Midbrain (tissue), 1 donor: ENCODE data around the gene RBMS3.

ENCODE experiments used
- DNase-seq: peaks from one replicate; lab custom pipeline; 2025; lab: John Stamatoyannopoulos, UW

The RBMS3 gene

GRCh38 chr3:29677421-29677820 is 396.6 kb downstream of the RBMS3 start:
- DNase-seq = no peak

- no peak for DNase-seq
Measured at GRCh38 chr3:29679944-29680343, 399.1 kb downstream of the RBMS3 start.

- DNase-seq = no peak
Measured at GRCh38 chr3:29683018-29683993, 402.4 kb downstream of the RBMS3 start.

GRCh38 chr3:29686889-29687592 is 406.2 kb downstream of the RBMS3 start:
- no peak for DNase-seq

GRCh38 chr3:29690686-29691353 is 409.9 kb downstream of the RBMS3 start:
- DNase-seq = no peak

GRCh38 chr3:29693863-29694262 is 413.0 kb downstream of the RBMS3 start:
- no peak for DNase-seq

GRCh38 chr3:29694331-29694730 is 413.5 kb downstream of the RBMS3 start:
- DNase-seq = no peak

- DNase-seq = no peak
Measured at GRCh38 chr3:29694783-29695182, 413.9 kb downstream of the RBMS3 start.

- no peak for DNase-seq
Measured at GRCh38 chr3:29695201-29695600, 414.3 kb downstream of the RBMS3 start.

GRCh38 chr3:29695643-29696198 is 414.9 kb downstream of the RBMS3 start:
- no peak for DNase-seq

- no peak for DNase-seq
Measured at GRCh38 chr3:29696311-29696710, 415.4 kb downstream of the RBMS3 start.

- DNase-seq = no peak
Measured at GRCh38 chr3:29697989-29698388, 417.1 kb downstream of the RBMS3 start.

- no peak for DNase-seq
Measured at GRCh38 chr3:29700256-29700655, 419.4 kb downstream of the RBMS3 start.

- no peak for DNase-seq
Measured at GRCh38 chr3:29701326-29701983, 420.6 kb downstream of the RBMS3 start.

- DNase-seq = no peak
Measured at GRCh38 chr3:29705906-29706844, 425.3 kb downstream of the RBMS3 start.

- DNase-seq = no peak
Measured at GRCh38 chr3:29708884-29709283, 428.0 kb downstream of the RBMS3 start.

- DNase-seq = no peak
Measured at GRCh38 chr3:29711255-29711771, 430.4 kb downstream of the RBMS3 start.

GRCh38 chr3:29716213-29716612 is 435.3 kb downstream of the RBMS3 start:
- DNase-seq = no peak

GRCh38 chr3:29718661-29719065 is 437.8 kb downstream of the RBMS3 start:
- DNase-seq = no peak

GRCh38 chr3:29720665-29721064 is 439.8 kb downstream of the RBMS3 start:
- no peak for DNase-seq
